Peyer's patch (tissue), 4 donors: ENCODE measurements around the gene MYEOV. TPM values are rescaled to one million over a fixed set of nuclear protein-coding genes. Genes with fewer than 3 reads are reported as not detected.

Experiments used
- DNase-seq, 3 donors: peaks; one replicate each; pipeline ENCODE4 v3.0.0-alpha.2; 2017 to 2019
- H3K27ac ChIP-seq, 4 donors: fragments of 200-600 bp; sonication (generic); one replicate each; pipeline ENCODE4 v1.5.1; 2016 to 2019
- H3K27me3 ChIP-seq, 2 donors: fragments of 200-600 bp; sonication (generic); one replicate each; pipeline ENCODE4 v1.5.1; 2019
- H3K36me3 ChIP-seq, 3 donors: fragments of 200-600 bp; sonication (generic); one replicate each; pipeline ENCODE4 v1.5.1; 2016 to 2019
- H3K4me1 ChIP-seq, 4 donors: fragments of 200-600 bp; sonication (generic); one replicate each; pipeline ENCODE4 v1.5.1; 2016 to 2019
- H3K4me3 ChIP-seq, 4 donors: fragments of 200-600 bp; sonication (generic); 1 replicate in 3 of 4; 2 replicates in 1 of 4; pipeline ENCODE4 v1.5.1; 2016 to 2019; ENCODE audit warnings: mild to moderate bottlenecking in 1 of 4
- H3K9me3 ChIP-seq, 4 donors: fragments of 200-600 bp; sonication (generic); one replicate each; pipeline ENCODE4 v1.5.1; 2016 to 2019; ENCODE audit warnings: mild to moderate bottlenecking in 1 of 4
- POLR2A ChIP-seq, 2 donors: fragments of 450-650 bp; IDR thresholded peaks; one replicate each; pipeline ENCODE4 v1.5.1; 2017; ENCODE audit warnings: antibody characterized with exemption in 2 of 2, mild to moderate bottlenecking in 2 of 2, moderate library complexity in 2 of 2
- total RNA-seq, 4 donors: library from RNA; depleted of rRNA; stranded (reverse); fragments of >200 nt; gene quantifications; one replicate each; pipeline ENCODE4 v1.1.0, GENCODE V29; 2016
- TF ChIP-seq, protein P1 (sequence below), 6 experiments: fragments of 450-650 bp in 4 of 6; fragments of 200-600 bp in 2 of 6; sonication (generic) in 1 of 6; IDR thresholded peaks; one replicate each; pipeline ENCODE4 v1.5.1; 2017 to 2019; ENCODE audit warnings: antibody characterized with exemption in 6 of 6, mild to moderate bottlenecking in 3 of 6, moderate library complexity in 1 of 6

Gene MYEOV
- total RNA-seq, 4 donors from 2014 or later, result 0.53 TPM; not detected in 3

DNA sequence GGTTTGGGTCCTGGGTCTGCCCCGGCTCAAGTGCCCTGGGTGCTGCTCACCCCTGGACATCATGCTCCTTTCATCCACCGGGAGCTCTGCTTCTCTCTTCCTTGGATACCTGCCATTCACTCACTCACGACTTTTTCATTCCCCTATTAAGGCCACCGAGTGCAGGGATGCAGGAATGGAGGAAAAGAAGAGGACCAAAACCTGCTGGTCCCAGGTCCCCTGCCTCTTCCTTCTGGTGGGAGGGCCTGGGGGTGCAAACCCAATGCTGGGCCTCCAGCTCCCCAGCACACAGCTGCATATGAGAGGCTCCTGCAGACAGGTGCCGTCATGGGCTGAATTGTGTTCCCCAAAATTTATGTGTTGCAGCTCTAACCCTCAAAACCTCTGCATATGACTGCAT, 36.8 kb upstream of the MYEOV start:
- no peak for DNase-seq
- Histone ChIP-seq H3K9me3 (no peaks in the 10 kb centered on the region), H3K4me3 (no peak overlapping the region), H3K27ac (no peak overlapping the region), H3K4me1 (no peaks in the 10 kb centered on the region), H3K36me3 (no peaks in the 10 kb centered on the region), H3K27me3 (no peaks in the 10 kb centered on the region)
- TF ChIP-seq POLR2A (IDR thresholded peaks at IDR 0.05), result no peak
- TF ChIP-seq, protein P1, sequence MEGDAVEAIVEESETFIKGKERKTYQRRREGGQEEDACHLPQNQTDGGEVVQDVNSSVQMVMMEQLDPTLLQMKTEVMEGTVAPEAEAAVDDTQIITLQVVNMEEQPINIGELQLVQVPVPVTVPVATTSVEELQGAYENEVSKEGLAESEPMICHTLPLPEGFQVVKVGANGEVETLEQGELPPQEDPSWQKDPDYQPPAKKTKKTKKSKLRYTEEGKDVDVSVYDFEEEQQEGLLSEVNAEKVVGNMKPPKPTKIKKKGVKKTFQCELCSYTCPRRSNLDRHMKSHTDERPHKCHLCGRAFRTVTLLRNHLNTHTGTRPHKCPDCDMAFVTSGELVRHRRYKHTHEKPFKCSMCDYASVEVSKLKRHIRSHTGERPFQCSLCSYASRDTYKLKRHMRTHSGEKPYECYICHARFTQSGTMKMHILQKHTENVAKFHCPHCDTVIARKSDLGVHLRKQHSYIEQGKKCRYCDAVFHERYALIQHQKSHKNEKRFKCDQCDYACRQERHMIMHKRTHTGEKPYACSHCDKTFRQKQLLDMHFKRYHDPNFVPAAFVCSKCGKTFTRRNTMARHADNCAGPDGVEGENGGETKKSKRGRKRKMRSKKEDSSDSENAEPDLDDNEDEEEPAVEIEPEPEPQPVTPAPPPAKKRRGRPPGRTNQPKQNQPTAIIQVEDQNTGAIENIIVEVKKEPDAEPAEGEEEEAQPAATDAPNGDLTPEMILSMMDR (IDR thresholded peaks at IDR 0.05), result no peak

DNA sequence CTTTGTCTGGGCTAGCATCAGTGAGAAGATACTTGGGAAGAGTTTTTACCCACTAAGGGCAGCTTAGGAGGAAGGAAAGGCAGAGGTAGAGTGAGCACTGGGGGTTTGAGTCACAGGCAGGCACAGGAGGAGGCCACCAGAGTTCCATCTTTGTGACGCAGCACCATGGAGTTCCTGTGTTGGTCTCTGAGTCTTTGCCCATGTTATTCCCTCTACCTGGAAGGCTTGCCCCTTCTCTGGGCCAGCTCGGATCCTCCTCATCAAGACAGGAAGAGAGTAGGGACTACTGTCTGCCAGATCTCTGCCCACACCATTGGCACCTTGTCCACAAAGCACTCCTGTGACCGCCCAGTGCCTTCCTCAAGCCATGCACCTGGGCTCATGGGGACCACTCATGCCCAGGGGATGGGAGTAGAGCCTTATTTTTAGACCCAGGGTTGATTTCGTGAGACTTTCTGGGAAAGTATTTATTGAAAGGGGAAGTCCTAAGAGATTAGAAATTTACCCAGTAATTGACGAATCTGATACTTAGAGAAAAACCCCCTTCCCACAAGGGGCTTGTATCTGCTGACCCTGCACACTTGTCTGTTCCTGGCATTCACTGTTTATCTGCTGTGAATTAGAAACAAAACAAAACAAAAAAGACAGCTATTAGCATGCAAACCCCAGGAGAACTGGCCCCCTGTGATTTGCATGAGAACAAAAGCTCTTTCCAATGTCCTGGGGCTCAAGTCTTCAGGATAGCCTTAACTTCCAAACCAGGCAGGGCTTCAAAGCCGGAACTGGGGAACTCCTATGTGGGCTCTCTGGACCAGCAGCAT, 35.9 kb upstream of the MYEOV start:
- DNase-seq, result no peak
- no peaks in the 10 kb centered on the region for H3K36me3 ChIP-seq
- no peaks in the 10 kb centered on the region for H3K4me1 ChIP-seq
- H3K27me3 ChIP-seq, result no peaks in the 10 kb centered on the region
- no peak overlapping the region for H3K4me3 ChIP-seq
- H3K27ac ChIP-seq, result no peak overlapping the region
- TF ChIP-seq POLR2A (IDR thresholded peaks at IDR 0.05), result no peak
- TF ChIP-seq, protein P1 (IDR thresholded peaks at IDR 0.05), result no peak
- no peaks in the 10 kb centered on the region for H3K9me3 ChIP-seq

DNA sequence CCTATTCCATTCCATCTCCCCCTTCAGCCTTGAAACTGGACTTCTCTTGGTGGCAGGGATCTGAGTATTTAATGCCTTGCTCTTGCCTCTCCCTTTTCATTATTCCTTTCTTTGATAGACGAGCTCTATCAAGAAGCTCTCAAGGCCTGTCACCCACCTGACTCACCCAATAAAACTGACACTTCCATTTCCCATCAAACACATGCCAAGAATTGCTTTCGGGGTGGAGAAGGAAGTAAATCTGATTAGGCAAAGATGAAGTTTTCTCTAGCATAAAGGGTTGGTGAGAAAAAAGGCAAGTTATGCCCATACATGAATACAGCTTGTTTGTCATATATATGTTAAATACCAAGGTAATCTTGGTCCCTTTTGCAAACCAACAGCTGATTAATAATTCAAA, 34.9 kb upstream of the MYEOV start:
- H3K27me3 ChIP-seq, result no peaks in the 10 kb centered on the region
- H3K36me3 ChIP-seq, result no peaks in the 10 kb centered on the region
- no peaks in the 10 kb centered on the region for H3K4me1 ChIP-seq
- DNase-seq, result no peak
- H3K27ac ChIP-seq, result no peak overlapping the region
- H3K9me3 ChIP-seq, result no peaks in the 10 kb centered on the region
- no peak overlapping the region for H3K4me3 ChIP-seq
- TF ChIP-seq, protein P1 (IDR thresholded peaks at IDR 0.05), result no peak
- no peak for TF ChIP-seq POLR2A (IDR thresholded peaks at IDR 0.05)

DNA sequence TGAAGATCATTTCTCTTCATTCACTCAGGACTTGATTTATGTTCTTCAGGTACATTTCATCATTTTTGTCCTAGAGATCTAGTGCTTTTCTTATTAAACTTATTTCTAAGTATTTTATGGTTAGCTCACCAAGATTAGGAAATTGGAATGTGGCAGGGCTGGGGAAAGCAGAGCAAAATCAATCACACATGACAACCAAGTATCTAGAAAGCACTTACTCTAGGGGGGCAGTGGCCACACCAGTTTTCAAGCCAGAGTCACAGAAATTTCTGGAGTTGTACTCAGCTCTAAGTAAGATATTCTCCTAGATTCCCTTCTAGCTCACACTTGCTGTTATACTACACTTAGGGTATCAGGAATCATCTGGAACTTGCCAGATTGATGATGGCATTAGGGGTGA, 33.3 kb upstream of the MYEOV start:
- Histone ChIP-seq H3K4me1 (no peaks in the 10 kb centered on the region), H3K36me3 (no peaks in the 10 kb centered on the region), H3K9me3 (no peaks in the 10 kb centered on the region), H3K4me3 (no peak overlapping the region), H3K27me3 (no peaks in the 10 kb centered on the region), H3K27ac (no peak overlapping the region)
- TF ChIP-seq, protein P1 (IDR thresholded peaks at IDR 0.05), result no peak
- no peak for TF ChIP-seq POLR2A (IDR thresholded peaks at IDR 0.05)
- no peak for DNase-seq

DNA sequence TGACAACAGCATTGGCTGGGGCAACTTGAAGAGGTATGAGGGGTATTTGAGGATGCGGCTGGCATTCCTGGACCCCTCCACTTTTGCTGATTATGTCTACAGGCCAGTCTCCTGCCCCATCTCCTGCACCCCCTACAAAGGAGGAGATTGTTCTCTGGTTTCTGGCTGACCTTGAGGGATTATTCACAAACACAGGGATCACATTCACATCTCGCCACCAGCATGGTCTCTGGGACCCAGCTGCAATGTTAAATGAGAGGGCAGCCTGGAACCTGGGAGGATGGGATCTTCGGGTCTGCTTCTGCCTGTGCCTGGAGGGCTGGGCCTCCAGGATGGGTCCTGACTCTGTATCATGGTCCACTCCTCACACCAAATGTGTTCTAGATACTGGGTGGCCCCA, 32.8 kb upstream of the MYEOV start:
- Histone ChIP-seq H3K4me1 (no peaks in the 10 kb centered on the region), H3K36me3 (no peaks in the 10 kb centered on the region), H3K27ac (no peak overlapping the region), H3K4me3 (no peak overlapping the region), H3K9me3 (no peaks in the 10 kb centered on the region), H3K27me3 (no peaks in the 10 kb centered on the region)
- no peak for DNase-seq
- TF ChIP-seq, protein P1 (IDR thresholded peaks at IDR 0.05), result no peak
- TF ChIP-seq POLR2A (IDR thresholded peaks at IDR 0.05), result no peak
